Measurements from ENCODE around the gene FBXL4.
A peak's percentile ranks its signal among the peaks of the same experiment; 100 is the strongest.

Gene FBXL4

GRCh38 chr6:98839781-98840361, 107.9 kb downstream of the FBXL4 start:
- TF ChIP-seq PATZ1 (CRISPR knock-in tag; IDR thresholded peaks at IDR 0.05; ENCODE audit: borderline replicate concordance) (no peak), SNAI2 (CRISPR knock-in tag; IDR thresholded peaks at IDR 0.05) (no peak), TCF4 (CRISPR knock-in tag; IDR thresholded peaks at IDR 0.05; ENCODE audit: borderline replicate concordance) (no peak), ARNTL (CRISPR knock-in tag; IDR thresholded peaks at IDR 0.05; ENCODE audit: borderline replicate concordance, low read depth) (no peak)
- TF ChIP-seq, protein P1, sequence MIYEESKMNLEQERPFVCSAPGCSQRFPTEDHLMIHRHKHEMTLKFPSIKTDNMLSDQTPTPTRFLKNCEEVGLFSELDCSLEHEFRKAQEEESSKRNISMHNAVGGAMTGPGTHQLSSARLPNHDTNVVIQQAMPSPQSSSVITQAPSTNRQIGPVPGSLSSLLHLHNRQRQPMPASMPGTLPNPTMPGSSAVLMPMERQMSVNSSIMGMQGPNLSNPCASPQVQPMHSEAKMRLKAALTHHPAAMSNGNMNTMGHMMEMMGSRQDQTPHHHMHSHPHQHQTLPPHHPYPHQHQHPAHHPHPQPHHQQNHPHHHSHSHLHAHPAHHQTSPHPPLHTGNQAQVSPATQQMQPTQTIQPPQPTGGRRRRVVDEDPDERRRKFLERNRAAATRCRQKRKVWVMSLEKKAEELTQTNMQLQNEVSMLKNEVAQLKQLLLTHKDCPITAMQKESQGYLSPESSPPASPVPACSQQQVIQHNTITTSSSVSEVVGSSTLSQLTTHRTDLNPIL (CRISPR knock-in tag; IDR thresholded peaks at IDR 0.05; ENCODE audit: low read depth): no peak
- ATAC-seq: peak; percentile 69

DNA sequence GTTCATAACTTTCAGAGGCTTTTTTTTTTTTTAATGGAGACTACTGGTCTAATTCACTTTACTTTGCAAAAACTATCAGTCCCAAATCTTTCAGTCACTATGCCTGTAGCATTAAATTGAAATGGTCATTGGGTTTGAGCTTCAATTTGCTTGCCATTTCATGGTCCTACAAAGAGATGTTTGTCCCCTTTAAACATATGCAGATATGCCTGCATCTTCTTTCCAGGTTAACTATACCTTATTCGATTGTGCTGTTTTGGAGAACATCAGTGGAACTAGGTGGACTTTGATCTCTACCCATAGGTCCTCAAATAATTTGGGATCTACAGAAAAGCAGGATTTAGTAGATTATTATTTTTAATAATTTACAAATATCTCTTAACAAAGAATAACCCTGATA, 108.8 kb downstream of the FBXL4 start:
- ATAC-seq: no peak
- TF ChIP-seq ISL1 (CRISPR knock-in tag; IDR thresholded peaks at IDR 0.05): no peak
- TF ChIP-seq TOX (CRISPR knock-in tag; IDR thresholded peaks at IDR 0.05; ENCODE audit: borderline replicate concordance): no peak
- no peak for TF ChIP-seq PATZ1 (CRISPR knock-in tag; IDR thresholded peaks at IDR 0.05; ENCODE audit: borderline replicate concordance)
- TF ChIP-seq CSDC2 (CRISPR knock-in tag; IDR thresholded peaks at IDR 0.05): no peak
- no peak for TF ChIP-seq ZFP30 (CRISPR knock-in tag; IDR thresholded peaks at IDR 0.05)
- no peak for TF ChIP-seq OSR1 (CRISPR knock-in tag; IDR thresholded peaks at IDR 0.05)
- TF ChIP-seq, protein P2, sequence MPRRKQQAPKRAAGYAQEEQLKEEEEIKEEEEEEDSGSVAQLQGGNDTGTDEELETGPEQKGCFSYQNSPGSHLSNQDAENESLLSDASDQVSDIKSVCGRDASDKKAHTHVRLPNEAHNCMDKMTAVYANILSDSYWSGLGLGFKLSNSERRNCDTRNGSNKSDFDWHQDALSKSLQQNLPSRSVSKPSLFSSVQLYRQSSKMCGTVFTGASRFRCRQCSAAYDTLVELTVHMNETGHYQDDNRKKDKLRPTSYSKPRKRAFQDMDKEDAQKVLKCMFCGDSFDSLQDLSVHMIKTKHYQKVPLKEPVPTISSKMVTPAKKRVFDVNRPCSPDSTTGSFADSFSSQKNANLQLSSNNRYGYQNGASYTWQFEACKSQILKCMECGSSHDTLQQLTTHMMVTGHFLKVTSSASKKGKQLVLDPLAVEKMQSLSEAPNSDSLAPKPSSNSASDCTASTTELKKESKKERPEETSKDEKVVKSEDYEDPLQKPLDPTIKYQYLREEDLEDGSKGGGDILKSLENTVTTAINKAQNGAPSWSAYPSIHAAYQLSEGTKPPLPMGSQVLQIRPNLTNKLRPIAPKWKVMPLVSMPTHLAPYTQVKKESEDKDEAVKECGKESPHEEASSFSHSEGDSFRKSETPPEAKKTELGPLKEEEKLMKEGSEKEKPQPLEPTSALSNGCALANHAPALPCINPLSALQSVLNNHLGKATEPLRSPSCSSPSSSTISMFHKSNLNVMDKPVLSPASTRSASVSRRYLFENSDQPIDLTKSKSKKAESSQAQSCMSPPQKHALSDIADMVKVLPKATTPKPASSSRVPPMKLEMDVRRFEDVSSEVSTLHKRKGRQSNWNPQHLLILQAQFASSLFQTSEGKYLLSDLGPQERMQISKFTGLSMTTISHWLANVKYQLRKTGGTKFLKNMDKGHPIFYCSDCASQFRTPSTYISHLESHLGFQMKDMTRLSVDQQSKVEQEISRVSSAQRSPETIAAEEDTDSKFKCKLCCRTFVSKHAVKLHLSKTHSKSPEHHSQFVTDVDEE (CRISPR knock-in tag; IDR thresholded peaks at IDR 0.05): no peak
- TF ChIP-seq ZNF70 (CRISPR knock-in tag; IDR thresholded peaks at IDR 0.05): no peak
- no peak for TF ChIP-seq TCF4 (CRISPR knock-in tag; IDR thresholded peaks at IDR 0.05; ENCODE audit: borderline replicate concordance)
- no peak for TF ChIP-seq BACH2 (CRISPR knock-in tag; IDR thresholded peaks at IDR 0.05; ENCODE audit: borderline replicate concordance)
- no peak for TF ChIP-seq RARB (CRISPR knock-in tag; IDR thresholded peaks at IDR 0.05)
- TF ChIP-seq ZNF8 (CRISPR knock-in tag; IDR thresholded peaks at IDR 0.05): no peak

- TF ChIP-seq OSR1 (CRISPR knock-in tag; IDR thresholded peaks at IDR 0.05) (no peak), ZNF565 (CRISPR knock-in tag; conservative IDR thresholded peaks at IDR 0.05; ENCODE audit: low read depth) (no peak), ESRRG (CRISPR knock-in tag; IDR thresholded peaks at IDR 0.05) (no peak), RARB (CRISPR knock-in tag; IDR thresholded peaks at IDR 0.05) (no peak), TCF4 (CRISPR knock-in tag; IDR thresholded peaks at IDR 0.05; ENCODE audit: borderline replicate concordance) (no peak), ZNF70 (CRISPR knock-in tag; IDR thresholded peaks at IDR 0.05) (no peak), GLIS3 (CRISPR knock-in tag; IDR thresholded peaks at IDR 0.05) (no peak), ZFP30 (CRISPR knock-in tag; IDR thresholded peaks at IDR 0.05) (no peak), ZFP3 (CRISPR knock-in tag; IDR thresholded peaks at IDR 0.05) (no peak), TOX (CRISPR knock-in tag; IDR thresholded peaks at IDR 0.05; ENCODE audit: borderline replicate concordance) (no peak), PATZ1 (CRISPR knock-in tag; IDR thresholded peaks at IDR 0.05; ENCODE audit: borderline replicate concordance) (no peak), POU6F1 (CRISPR knock-in tag; IDR thresholded peaks at IDR 0.05; ENCODE audit: borderline replicate concordance, low read depth) (no peak), CSDC2 (CRISPR knock-in tag; IDR thresholded peaks at IDR 0.05) (no peak), ARNTL (CRISPR knock-in tag; IDR thresholded peaks at IDR 0.05; ENCODE audit: borderline replicate concordance, low read depth) (no peak), ZC3H10 (CRISPR knock-in tag; IDR thresholded peaks at IDR 0.05) (no peak)
- TF ChIP-seq, protein P1 (CRISPR knock-in tag; IDR thresholded peaks at IDR 0.05; ENCODE audit: low read depth): no peak
- TF ChIP-seq, protein P3, sequence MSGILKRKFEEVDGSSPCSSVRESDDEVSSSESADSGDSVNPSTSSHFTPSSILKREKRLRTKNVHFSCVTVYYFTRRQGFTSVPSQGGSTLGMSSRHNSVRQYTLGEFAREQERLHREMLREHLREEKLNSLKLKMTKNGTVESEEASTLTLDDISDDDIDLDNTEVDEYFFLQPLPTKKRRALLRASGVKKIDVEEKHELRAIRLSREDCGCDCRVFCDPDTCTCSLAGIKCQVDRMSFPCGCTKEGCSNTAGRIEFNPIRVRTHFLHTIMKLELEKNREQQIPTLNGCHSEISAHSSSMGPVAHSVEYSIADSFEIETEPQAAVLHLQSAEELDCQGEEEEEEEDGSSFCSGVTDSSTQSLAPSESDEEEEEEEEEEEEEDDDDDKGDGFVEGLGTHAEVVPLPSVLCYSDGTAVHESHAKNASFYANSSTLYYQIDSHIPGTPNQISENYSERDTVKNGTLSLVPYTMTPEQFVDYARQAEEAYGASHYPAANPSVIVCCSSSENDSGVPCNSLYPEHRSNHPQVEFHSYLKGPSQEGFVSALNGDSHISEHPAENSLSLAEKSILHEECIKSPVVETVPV (CRISPR knock-in tag; IDR thresholded peaks at IDR 0.05): no peak
- ATAC-seq: no peak
These were observed 109.7 kb downstream of the FBXL4 start for GRCh38 chr6:98838032-98838431.
